H1 (cell line): ENCODE measurements around the gene FGD4. TPM values are rescaled to one million over a fixed set of nuclear protein-coding genes. Genes with fewer than 3 reads are reported as not detected.

Experiments
- ASH2L ChIP-seq: fragments of 200-600, 300-600 bp; sonication (generic); IDR thresholded peaks from one replicate; pipeline ENCODE4 v1.7.1; 2017; ENCODE audit warnings: low read length
- CHD2 ChIP-seq: IDR thresholded peaks from 2 replicates; pipeline ENCODE4 v1.6.1; 2012; ENCODE audit warnings: low read length, improper control_type of control experiment
- JUN ChIP-seq: IDR thresholded peaks from 2 replicates; pipeline ENCODE4 v1.6.1; 2011; ENCODE audit warnings: low read depth, mild to moderate bottlenecking, improper control_type of control experiment, low read length
- JUND ChIP-seq: IDR thresholded peaks from 2 replicates; pipeline ENCODE4 v1.6.1; 2011; ENCODE audit warnings: mild to moderate bottlenecking, improper control_type of control experiment, low read length
- KDM5A ChIP-seq: fragments of 200-600 bp; IDR thresholded peaks from 2 replicates; pipeline ENCODE4 v1.7.1; 2012; ENCODE audit warnings: mild to moderate bottlenecking, low read length, inconsistent platforms, mixed read lengths
- RXRA ChIP-seq: IDR thresholded peaks from 2 replicates; pipeline ENCODE4 v1.6.1; 2011; ENCODE audit warnings: low read depth, mild to moderate bottlenecking, low read length, moderate library complexity; ENCODE audit not compliant: insufficient read depth
- SIN3A ChIP-seq, 2 experiments: IDR thresholded peaks in 1 of 2; conservative IDR thresholded peaks in 1 of 2; 2 replicates each; pipeline ENCODE4 v1.6.1; 2011 to 2012; ENCODE audit warnings: low read length in 2 of 2, improper control_type of control experiment in 1 of 2, low read depth in 1 of 2, mild to moderate bottlenecking in 1 of 2
- SIRT6 ChIP-seq: IDR thresholded peaks from one replicate; pipeline ENCODE4 v1.7.1; 2012; ENCODE audit warnings: low read length, inconsistent platforms
- SP4 ChIP-seq: IDR thresholded peaks from 2 replicates; pipeline ENCODE4 v1.6.1; 2012; ENCODE audit warnings: low read length, inconsistent platforms
- polyA plus RNA-seq, 7 experiments: library from polyadenylated mRNA; depleted of rRNA in 3 of 7; stranded (reverse) in 5 of 7; unstranded in 2 of 7; fragments of >200 nt in 5 of 7; fragments of 200-250 nt in 2 of 7; gene quantifications; 1 replicate in 5 of 7; 2 replicates in 1 of 7; 4 replicates in 1 of 7; pipeline versions ENCODE4 v1.2.1 to v1.2.3, GENCODE V29; 2011 to 2013; ENCODE audit warnings: missing spikeins in 2 of 7, mixed read lengths in 2 of 7
- total RNA-seq: library from RNA; stranded (reverse); fragmentation: NEBNext Ultra II Directional; extraction: Animal tissue kit (Norgen Biotek cat#: 25700); gene quantifications from 2 replicates; pipeline ENCODE4 v1.2.1, GENCODE V29; 2021
- TF ChIP-seq, protein P1 (sequence below): fragments of 300-600 bp; sonication (generic); IDR thresholded peaks from 2 replicates; pipeline ENCODE4 v1.7.1; 2012; ENCODE audit warnings: low read length, moderate library complexity, mild to moderate bottlenecking, inconsistent platforms; ENCODE audit not compliant: insufficient replicate concordance
- TF ChIP-seq, protein P2 (sequence below): IDR thresholded peaks from 2 replicates; pipeline ENCODE4 v1.6.1; 2011; ENCODE audit warnings: low read length, improper control_type of control experiment
- TF ChIP-seq, protein P3 (sequence below): IDR thresholded peaks from 2 replicates; pipeline ENCODE4 v1.6.1; 2012; ENCODE audit warnings: inconsistent platforms

The FGD4 gene
- total and polyA plus RNA-seq, 2 of the 8 experiments (the other 6 are each of a cell fraction or from before 2014, with no cell fraction given) = 8.5 to 48.2 TPM

DNA sequence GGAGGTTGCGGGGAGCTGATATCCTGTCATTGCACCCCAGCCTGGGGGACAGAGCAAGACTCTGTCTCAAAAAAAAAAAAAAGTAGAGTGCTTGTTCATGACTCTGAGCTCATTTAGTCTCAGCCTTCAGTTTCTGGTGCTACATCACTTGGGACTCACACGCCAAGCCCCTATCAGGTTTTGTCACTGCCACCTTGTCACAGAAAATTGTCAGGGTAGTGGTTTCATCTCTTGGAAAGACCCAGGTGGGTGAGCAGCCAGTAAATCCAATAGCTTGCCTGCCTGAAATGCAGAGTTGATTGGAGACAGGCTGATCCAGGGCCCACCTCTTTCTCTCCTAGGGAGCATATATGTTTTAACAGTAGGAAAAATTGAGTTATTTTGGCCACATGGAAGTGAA, 113.0 kb downstream of the FGD4 start (continued):
- TF ChIP-seq, protein P1, sequence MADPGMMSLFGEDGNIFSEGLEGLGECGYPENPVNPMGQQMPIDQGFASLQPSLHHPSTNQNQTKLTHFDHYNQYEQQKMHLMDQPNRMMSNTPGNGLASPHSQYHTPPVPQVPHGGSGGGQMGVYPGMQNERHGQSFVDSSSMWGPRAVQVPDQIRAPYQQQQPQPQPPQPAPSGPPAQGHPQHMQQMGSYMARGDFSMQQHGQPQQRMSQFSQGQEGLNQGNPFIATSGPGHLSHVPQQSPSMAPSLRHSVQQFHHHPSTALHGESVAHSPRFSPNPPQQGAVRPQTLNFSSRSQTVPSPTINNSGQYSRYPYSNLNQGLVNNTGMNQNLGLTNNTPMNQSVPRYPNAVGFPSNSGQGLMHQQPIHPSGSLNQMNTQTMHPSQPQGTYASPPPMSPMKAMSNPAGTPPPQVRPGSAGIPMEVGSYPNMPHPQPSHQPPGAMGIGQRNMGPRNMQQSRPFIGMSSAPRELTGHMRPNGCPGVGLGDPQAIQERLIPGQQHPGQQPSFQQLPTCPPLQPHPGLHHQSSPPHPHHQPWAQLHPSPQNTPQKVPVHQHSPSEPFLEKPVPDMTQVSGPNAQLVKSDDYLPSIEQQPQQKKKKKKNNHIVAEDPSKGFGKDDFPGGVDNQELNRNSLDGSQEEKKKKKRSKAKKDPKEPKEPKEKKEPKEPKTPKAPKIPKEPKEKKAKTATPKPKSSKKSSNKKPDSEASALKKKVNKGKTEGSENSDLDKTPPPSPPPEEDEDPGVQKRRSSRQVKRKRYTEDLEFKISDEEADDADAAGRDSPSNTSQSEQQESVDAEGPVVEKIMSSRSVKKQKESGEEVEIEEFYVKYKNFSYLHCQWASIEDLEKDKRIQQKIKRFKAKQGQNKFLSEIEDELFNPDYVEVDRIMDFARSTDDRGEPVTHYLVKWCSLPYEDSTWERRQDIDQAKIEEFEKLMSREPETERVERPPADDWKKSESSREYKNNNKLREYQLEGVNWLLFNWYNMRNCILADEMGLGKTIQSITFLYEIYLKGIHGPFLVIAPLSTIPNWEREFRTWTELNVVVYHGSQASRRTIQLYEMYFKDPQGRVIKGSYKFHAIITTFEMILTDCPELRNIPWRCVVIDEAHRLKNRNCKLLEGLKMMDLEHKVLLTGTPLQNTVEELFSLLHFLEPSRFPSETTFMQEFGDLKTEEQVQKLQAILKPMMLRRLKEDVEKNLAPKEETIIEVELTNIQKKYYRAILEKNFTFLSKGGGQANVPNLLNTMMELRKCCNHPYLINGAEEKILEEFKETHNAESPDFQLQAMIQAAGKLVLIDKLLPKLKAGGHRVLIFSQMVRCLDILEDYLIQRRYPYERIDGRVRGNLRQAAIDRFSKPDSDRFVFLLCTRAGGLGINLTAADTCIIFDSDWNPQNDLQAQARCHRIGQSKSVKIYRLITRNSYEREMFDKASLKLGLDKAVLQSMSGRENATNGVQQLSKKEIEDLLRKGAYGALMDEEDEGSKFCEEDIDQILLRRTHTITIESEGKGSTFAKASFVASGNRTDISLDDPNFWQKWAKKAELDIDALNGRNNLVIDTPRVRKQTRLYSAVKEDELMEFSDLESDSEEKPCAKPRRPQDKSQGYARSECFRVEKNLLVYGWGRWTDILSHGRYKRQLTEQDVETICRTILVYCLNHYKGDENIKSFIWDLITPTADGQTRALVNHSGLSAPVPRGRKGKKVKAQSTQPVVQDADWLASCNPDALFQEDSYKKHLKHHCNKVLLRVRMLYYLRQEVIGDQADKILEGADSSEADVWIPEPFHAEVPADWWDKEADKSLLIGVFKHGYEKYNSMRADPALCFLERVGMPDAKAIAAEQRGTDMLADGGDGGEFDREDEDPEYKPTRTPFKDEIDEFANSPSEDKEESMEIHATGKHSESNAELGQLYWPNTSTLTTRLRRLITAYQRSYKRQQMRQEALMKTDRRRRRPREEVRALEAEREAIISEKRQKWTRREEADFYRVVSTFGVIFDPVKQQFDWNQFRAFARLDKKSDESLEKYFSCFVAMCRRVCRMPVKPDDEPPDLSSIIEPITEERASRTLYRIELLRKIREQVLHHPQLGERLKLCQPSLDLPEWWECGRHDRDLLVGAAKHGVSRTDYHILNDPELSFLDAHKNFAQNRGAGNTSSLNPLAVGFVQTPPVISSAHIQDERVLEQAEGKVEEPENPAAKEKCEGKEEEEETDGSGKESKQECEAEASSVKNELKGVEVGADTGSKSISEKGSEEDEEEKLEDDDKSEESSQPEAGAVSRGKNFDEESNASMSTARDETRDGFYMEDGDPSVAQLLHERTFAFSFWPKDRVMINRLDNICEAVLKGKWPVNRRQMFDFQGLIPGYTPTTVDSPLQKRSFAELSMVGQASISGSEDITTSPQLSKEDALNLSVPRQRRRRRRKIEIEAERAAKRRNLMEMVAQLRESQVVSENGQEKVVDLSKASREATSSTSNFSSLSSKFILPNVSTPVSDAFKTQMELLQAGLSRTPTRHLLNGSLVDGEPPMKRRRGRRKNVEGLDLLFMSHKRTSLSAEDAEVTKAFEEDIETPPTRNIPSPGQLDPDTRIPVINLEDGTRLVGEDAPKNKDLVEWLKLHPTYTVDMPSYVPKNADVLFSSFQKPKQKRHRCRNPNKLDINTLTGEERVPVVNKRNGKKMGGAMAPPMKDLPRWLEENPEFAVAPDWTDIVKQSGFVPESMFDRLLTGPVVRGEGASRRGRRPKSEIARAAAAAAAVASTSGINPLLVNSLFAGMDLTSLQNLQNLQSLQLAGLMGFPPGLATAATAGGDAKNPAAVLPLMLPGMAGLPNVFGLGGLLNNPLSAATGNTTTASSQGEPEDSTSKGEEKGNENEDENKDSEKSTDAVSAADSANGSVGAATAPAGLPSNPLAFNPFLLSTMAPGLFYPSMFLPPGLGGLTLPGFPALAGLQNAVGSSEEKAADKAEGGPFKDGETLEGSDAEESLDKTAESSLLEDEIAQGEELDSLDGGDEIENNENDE = no peak
- TF ChIP-seq SIRT6 = no peak
- TF ChIP-seq JUN = no peak
- TF ChIP-seq RXRA = no peak
- TF ChIP-seq JUND = no peak
- no peak for TF ChIP-seq KDM5A
- TF ChIP-seq SP4 = no peak
- no peak for TF ChIP-seq CHD2
- TF ChIP-seq, protein P2, sequence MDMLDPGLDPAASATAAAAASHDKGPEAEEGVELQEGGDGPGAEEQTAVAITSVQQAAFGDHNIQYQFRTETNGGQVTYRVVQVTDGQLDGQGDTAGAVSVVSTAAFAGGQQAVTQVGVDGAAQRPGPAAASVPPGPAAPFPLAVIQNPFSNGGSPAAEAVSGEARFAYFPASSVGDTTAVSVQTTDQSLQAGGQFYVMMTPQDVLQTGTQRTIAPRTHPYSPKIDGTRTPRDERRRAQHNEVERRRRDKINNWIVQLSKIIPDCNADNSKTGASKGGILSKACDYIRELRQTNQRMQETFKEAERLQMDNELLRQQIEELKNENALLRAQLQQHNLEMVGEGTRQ = no peak
- no peak for TF ChIP-seq ASH2L
- TF ChIP-seq, protein P3, sequence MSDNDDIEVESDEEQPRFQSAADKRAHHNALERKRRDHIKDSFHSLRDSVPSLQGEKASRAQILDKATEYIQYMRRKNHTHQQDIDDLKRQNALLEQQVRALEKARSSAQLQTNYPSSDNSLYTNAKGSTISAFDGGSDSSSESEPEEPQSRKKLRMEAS = no peak
- TF ChIP-seq SIN3A (conservative IDR thresholded peaks at IDR 0.05 in 1 of 2, IDR thresholded peaks at IDR 0.05 in 1 of 2; ENCODE audit: low read depth in 1 of 2, low read length in 2 of 2) = no peak
